Mucosa of descending colon (tissue), 3 donors: ENCODE results near the gene CNTN4. TPM values are rescaled to one million over a fixed set of nuclear protein-coding genes. Genes with fewer than 3 reads are reported as not detected.

Source experiments
- ATAC-seq: fragments of 200-7000 bp; cut with Tn5 transposase; one replicate; pipeline ENCODE4 v1.9.1; 2020; ENCODE audit warnings: mild to moderate bottlenecking, moderate library complexity
- DNase-seq, 3 donors: peaks; one replicate each; pipeline ENCODE4 v3.0.0-alpha.2; 2020
- H3K36me3 ChIP-seq: fragments of 200-600 bp; one replicate; pipeline ENCODE4 v1.8.0; 2021; ENCODE audit warnings: low read depth, mild to moderate bottlenecking
- H3K4me1 ChIP-seq: fragments of 200-600 bp; one replicate; pipeline ENCODE4 v1.8.0; 2021; ENCODE audit warnings: low read depth, mild to moderate bottlenecking
- H3K4me3 ChIP-seq: fragments of 200-600 bp; one replicate; pipeline ENCODE4 v1.8.0; 2021; ENCODE audit warnings: mild to moderate bottlenecking
- H3K9me3 ChIP-seq: fragments of 200-600 bp; one replicate; pipeline ENCODE4 v1.8.0; 2021; ENCODE audit warnings: mild to moderate bottlenecking
- CTCF ChIP-seq: fragments of 200-600 bp; IDR thresholded peaks from one replicate; pipeline ENCODE4 v1.8.0; 2022; ENCODE audit warnings: antibody characterized with exemption, mild to moderate bottlenecking
- intact Hi-C, 2 donors: fragments of 100-400 bp; cut with DNase I in 1 of 2; cut with micrococcal nuclease in 1 of 2; formaldehyde crosslinking; loops; one replicate each; pipeline versions ENCODE4 v1.11.0 to v1.11.1; 2022; cut with DNase I, micrococcal nuclease
- total RNA-seq, 3 donors: library from RNA; stranded (reverse); fragmentation: NEBNext Ultra II Directional in 2 of 3; extraction: Animal tissue kit (Norgen Biotek cat#: 25700) in 2 of 3; gene quantifications; one replicate each; pipeline versions ENCODE4 v1.2.1 to v1.2.4, GENCODE V29; 2021 to 2023
- donor health status: DM: no; HTN: no; CAD: no; lungs with moderate emphysema.
- donor health status: DM: no; HTN: no; CAD: no.
- donor health status: DM: no; HTN: yes; CAD: no.

CNTN4 gene
- total RNA-seq, 3 donors from 2014 or later, result 7.8 to 41.1 (median 13.4) TPM

DNA sequence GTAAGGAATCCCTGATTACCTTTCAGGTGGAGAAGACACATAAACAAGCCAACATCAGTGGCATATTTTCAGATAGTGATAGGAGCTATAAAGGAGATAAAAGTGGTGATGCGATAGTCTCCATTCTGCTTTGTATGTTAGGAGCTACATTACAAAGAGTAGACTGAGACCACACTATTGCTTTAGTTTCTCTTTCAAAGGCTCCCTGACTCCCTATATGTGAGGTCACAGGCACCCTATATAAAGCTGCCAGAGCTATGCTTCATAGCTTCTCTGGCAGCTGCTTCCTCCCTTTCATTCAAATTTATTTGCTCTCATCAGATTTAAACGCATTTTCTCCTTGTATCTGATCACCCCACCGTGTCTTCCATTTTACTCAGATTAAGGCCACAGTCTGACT is 544.9 kb downstream of the CNTN4 start:
- TF ChIP-seq CTCF, result no peak
- Histone ChIP-seq H3K4me1 (no peaks in the 10 kb centered on the region), H3K36me3 (no peaks in the 10 kb centered on the region), H3K4me3 (no peak overlapping the region), H3K9me3 (no peaks in the 10 kb centered on the region)
- intact Hi-C loops, result no loop called here
- DNase-seq, result no peak
- ATAC-seq, result no peak

GRCh38 chr3:2645001-2645400 is 546.3 kb downstream of the CNTN4 start:
- intact Hi-C loops, result no loop called here
- ATAC-seq (no peak), DNase-seq (no peak)
- no peaks in the 10 kb centered on the region for H3K36me3 ChIP-seq
- H3K9me3 ChIP-seq, result no peaks in the 10 kb centered on the region
- no peaks in the 10 kb centered on the region for H3K4me1 ChIP-seq
- TF ChIP-seq CTCF, result no peak
- H3K4me3 ChIP-seq, result no peak overlapping the region

DNA sequence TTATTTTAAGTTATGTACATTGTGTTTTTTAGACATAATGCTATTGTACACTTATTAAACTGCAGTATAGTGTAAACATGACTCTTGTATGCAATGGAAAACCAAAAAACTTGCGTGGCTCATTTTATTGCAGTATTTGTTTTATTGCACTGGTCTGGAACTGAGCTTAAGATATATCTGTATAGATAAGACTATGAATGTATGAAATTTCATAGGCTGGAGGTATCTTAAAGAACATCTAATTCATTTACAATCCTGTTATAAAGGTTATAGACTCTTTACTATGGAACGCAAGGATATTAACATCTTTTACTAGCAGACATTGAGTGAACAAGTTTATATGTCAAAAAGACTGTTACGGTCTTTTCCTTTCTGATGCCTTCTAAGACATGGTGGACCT is 552.1 kb downstream of the CNTN4 start:
- H3K9me3 ChIP-seq, result no peaks in the 10 kb centered on the region
- H3K36me3 ChIP-seq, result no peaks in the 10 kb centered on the region
- DNase-seq (no peak), ATAC-seq (no peak)
- H3K4me3 ChIP-seq, result no peak overlapping the region
- intact Hi-C loops, result no loop called here
- no peak for TF ChIP-seq CTCF
- no peaks in the 10 kb centered on the region for H3K4me1 ChIP-seq

GRCh38 chr3:2652386-2652785 is 553.7 kb downstream of the CNTN4 start:
- Histone ChIP-seq H3K36me3 (no peaks in the 10 kb centered on the region), H3K4me3 (no peak overlapping the region), H3K4me1 (no peaks in the 10 kb centered on the region), H3K9me3 (no peaks in the 10 kb centered on the region)
- DNase-seq, result no peak
- TF ChIP-seq CTCF, result no peak
- intact Hi-C loops, result no loop called here
- ATAC-seq, result no peak

DNA sequence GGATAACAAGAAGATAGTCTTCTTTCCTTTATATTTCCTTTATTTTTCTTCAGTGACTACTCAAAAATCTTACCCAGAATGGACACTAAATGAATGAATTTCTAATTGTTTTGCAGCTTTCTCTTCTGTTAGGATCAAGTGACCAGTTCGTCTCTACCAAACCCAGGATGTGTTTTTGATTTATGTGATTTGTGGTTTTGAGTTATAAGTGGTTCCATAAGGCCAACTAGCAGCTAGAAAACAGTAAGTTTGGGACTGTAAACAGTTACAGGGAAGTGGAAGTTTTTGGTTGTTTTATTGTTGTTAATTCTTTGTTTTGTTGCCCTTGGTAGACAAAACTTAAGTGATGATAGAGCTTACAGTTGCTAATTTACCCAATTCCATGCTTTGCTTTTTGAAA is 555.0 kb downstream of the CNTN4 start:
- DNase-seq (no peak), ATAC-seq (no peak)
- intact Hi-C loops, result no loop called here
- Histone ChIP-seq H3K36me3 (no peaks in the 10 kb centered on the region), H3K9me3 (no peaks in the 10 kb centered on the region), H3K4me3 (no peak overlapping the region), H3K4me1 (no peaks in the 10 kb centered on the region)
- no peak for TF ChIP-seq CTCF

DNA sequence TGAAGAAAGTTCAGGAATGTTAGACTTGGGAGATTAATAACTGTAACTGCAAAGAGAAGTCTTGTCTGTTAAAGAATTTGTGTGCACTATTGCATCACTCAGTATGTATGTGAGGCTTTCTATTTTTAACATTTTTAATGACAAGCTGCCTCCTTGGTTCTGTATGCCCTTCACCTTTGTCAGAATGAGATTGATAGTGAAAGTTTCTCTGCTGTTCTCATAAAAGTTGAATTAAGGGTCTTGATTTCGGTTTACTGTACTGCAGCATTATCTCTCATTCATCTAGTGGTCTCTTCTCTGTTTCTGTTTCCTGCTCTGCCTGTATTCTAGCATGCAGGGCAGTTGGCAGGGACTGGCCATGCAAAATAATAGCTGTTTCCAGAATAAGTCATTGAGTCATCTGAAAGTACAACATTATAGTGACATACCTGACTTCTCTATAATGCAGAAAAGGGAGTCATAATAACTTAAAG is 556.6 kb downstream of the CNTN4 start:
- no peak for ATAC-seq

More for the DNA sequence above, 556.6 kb downstream of the CNTN4 start:
- no peaks in the 10 kb centered on the region for H3K36me3 ChIP-seq
- intact Hi-C loops, result no loop called here
- no peak for DNase-seq
- no peak for TF ChIP-seq CTCF
- H3K4me1 ChIP-seq, result no peaks in the 10 kb centered on the region
- no peaks in the 10 kb centered on the region for H3K9me3 ChIP-seq
- H3K4me3 ChIP-seq, result no peak overlapping the region
